ENCODE results near the gene INPP1.
A peak's percentile ranks its signal among the peaks of the same experiment; 100 is the strongest.

INPP1 gene

GRCh38 chr2:190318514-190318913, 24.9 kb upstream of the INPP1 start:
- Histone ChIP-seq H4K20me1 (ENCODE audit: insufficient read depth, low read length) (no peaks in the 10 kb centered on the region), H3K4me1 (ENCODE audit: insufficient read depth, low read length) (peaks cover 51% of the 10 kb centered on the region), H3K9me3 (ENCODE audit: insufficient read depth, low read length, severe bottlenecking) (no peaks in the 10 kb centered on the region), H2AFZ (ENCODE audit: low read depth, low read length) (peak overlapping the region; percentile 85), H3K4me2 (ENCODE audit: insufficient read depth, low read length) (peak overlapping the region; percentile 96), H3K79me2 (ENCODE audit: insufficient read depth, low read length) (peaks cover 57% of the 10 kb centered on the region), H3K27me3 (ENCODE audit: insufficient read depth, low read length, poor library complexity) (no peaks in the 10 kb centered on the region), H3K36me3 (ENCODE audit: insufficient read depth, low read length) (no peaks in the 10 kb centered on the region), H3K4me3 (ENCODE audit: low read depth in 1 of 2, low read length in 2 of 2) (peak overlapping the region; percentile 61 to 91; a peak in 3 of 4 replicates), H3K9ac (ENCODE audit: low read depth, low read length) (peak overlapping the region; percentile 59), H3K27ac (ENCODE audit: low read length) (peak overlapping the region; percentile 78; the same call in 1 of the 2 replicates)
- ATAC-seq (ENCODE audit: insufficient read depth, low read depth) = no peak
- no peak for DNase-seq
- no peak for TF ChIP-seq EZH2 (IDR thresholded peaks at IDR 0.05; ENCODE audit: borderline replicate concordance, low read depth, low read length, severe bottlenecking)
- no peak for TF ChIP-seq CTCF (IDR thresholded peaks at IDR 0.05; ENCODE audit: borderline replicate concordance, extremely low read depth, low read length, poor library complexity, severe bottlenecking)

- peak; percentile 46 for DNase-seq
Measured at GRCh38 chr2:190318931-190319554, 24.3 kb upstream of the INPP1 start.

GRCh38 chr2:190319555-190320498, 23.6 kb upstream of the INPP1 start, which contains the start of gene HIBCH:
HIBCH (minus strand) TSS chr2:190319826; CDS start chr2:190319750, 76 bp downstream.
- Histone ChIP-seq H3K9me3 (ENCODE audit: insufficient read depth, low read length, severe bottlenecking) (no peaks in the 10 kb centered on the region), H3K27me3 (ENCODE audit: insufficient read depth, low read length, poor library complexity) (no peaks in the 10 kb centered on the region), H3K4me1 (ENCODE audit: insufficient read depth, low read length) (peaks cover 51% of the 10 kb centered on the region), H3K9ac (ENCODE audit: low read depth, low read length) (peak within 1 kb of the TSS; percentile 59), H3K4me3 (ENCODE audit: low read depth in 1 of 2, low read length in 2 of 2) (peak within 1 kb of the TSS; percentile 61 to 91), H4K20me1 (ENCODE audit: insufficient read depth, low read length) (no peaks in the 10 kb centered on the region), H3K79me2 (ENCODE audit: insufficient read depth, low read length) (peaks cover 52% of the 10 kb centered on the region), H3K36me3 (ENCODE audit: insufficient read depth, low read length) (no peaks in the 10 kb centered on the region), H3K4me2 (ENCODE audit: insufficient read depth, low read length) (peak within 1 kb of the TSS; percentile 96), H2AFZ (ENCODE audit: low read depth, low read length) (peak within 1 kb of the TSS; percentile 85), H3K27ac (ENCODE audit: low read length) (peak within 1 kb of the TSS; percentile 78)
- TF ChIP-seq EZH2 (IDR thresholded peaks at IDR 0.05; ENCODE audit: borderline replicate concordance, low read depth, low read length, severe bottlenecking) (no peak), CTCF (IDR thresholded peaks at IDR 0.05; ENCODE audit: borderline replicate concordance, extremely low read depth, low read length, poor library complexity, severe bottlenecking) (peak; percentile 72)
- peak; percentile 93 for ATAC-seq (ENCODE audit: insufficient read depth, low read depth)
- DNase-seq = peak; percentile 96

More at GRCh38 chr2:190318931-190319554, 24.3 kb upstream of the INPP1 start:
- TF ChIP-seq EZH2 (IDR thresholded peaks at IDR 0.05; ENCODE audit: borderline replicate concordance, low read depth, low read length, severe bottlenecking) (no peak), CTCF (IDR thresholded peaks at IDR 0.05; ENCODE audit: borderline replicate concordance, extremely low read depth, low read length, poor library complexity, severe bottlenecking) (no peak)
- H2AFZ ChIP-seq (ENCODE audit: low read depth, low read length) = peak overlapping the region; percentile 85
- peaks cover 52% of the 10 kb centered on the region for H3K79me2 ChIP-seq (ENCODE audit: insufficient read depth, low read length)
- peak overlapping the region; percentile 78 for H3K27ac ChIP-seq (ENCODE audit: low read length)
- H3K4me1 ChIP-seq (ENCODE audit: insufficient read depth, low read length) = peaks cover 51% of the 10 kb centered on the region
- H3K4me3 ChIP-seq (ENCODE audit: low read depth in 1 of 2, low read length in 2 of 2) = peak overlapping the region; percentile 61 to 91
- peak overlapping the region; percentile 96 for H3K4me2 ChIP-seq (ENCODE audit: insufficient read depth, low read length)
- peak overlapping the region; percentile 59 for H3K9ac ChIP-seq (ENCODE audit: low read depth, low read length)
- no peaks in the 10 kb centered on the region for H3K9me3 ChIP-seq (ENCODE audit: insufficient read depth, low read length, severe bottlenecking)
- no peaks in the 10 kb centered on the region for H3K36me3 ChIP-seq (ENCODE audit: insufficient read depth, low read length)
- no peaks in the 10 kb centered on the region for H4K20me1 ChIP-seq (ENCODE audit: insufficient read depth, low read length)
- ATAC-seq (ENCODE audit: insufficient read depth, low read depth) = peak; percentile 51
- H3K27me3 ChIP-seq (ENCODE audit: insufficient read depth, low read length, poor library complexity) = no peaks in the 10 kb centered on the region

All from DND-41 (cell line).